Stimulated activated CD4-positive, alpha-beta T cell treated with anti-CD3 and anti-CD28 coated beads, Interleukin-12 subunit alpha, Interleukin-12 subunit beta, amount 100 ng/mL, for 24 hours (primary cell): Measurements from ENCODE around the gene TMEM150A.
"Not testable (repeated sequence)": the region's sequence is repeated elsewhere in the genome, so short reads cannot be mapped to it uniquely, and the experiment has no call there.

Experiments used
- DNase-seq, 2 experiments: peaks; one replicate each; pipeline ENCODE4 v3.0.0-alpha.2; 2020; ENCODE audit warnings: low read depth in 2 of 2

TMEM150A gene

DNA sequence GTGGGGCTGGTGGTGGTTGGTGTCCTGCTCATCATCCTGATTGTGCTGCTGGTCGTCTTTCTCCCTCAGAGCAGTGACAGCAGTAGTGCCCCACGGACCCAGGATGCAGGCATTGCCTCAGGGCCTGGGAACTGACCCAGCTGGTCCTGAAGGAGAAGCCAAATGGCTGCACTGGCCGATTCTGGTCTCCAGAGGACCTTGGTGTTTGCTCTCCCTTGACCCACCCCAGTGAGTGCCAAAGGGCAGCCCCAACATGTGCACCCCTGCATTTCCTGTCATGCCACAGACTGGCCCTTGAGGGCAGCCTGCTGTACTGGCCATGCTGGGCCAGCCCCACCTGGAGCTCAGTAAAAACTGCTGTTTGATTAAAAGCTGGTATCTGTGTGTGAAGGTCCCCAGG lies 9.5 kb downstream of the TMEM150A start:
- DNase-seq: no peak

DNA sequence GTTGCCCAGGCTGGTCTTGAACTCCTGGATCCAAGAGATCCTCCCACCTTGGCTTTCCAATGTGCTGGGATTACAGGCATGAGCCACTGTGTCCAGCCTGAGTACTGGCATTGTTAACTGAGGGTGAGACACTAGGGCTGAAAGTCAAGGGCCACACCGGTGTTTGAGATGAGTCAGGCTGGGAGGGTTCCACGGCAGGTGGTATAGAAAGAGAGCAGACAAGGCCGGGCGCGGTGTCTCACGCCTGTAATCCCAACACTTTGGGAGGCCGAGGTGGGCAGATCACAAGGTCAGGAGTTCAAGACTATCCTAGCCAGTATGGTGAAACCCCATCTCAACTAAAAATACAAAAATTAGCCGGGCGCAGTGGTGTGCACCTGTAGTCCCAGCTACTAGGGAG lies 10.2 kb downstream of the TMEM150A start:
- DNase-seq: not testable (repeated sequence)

DNA sequence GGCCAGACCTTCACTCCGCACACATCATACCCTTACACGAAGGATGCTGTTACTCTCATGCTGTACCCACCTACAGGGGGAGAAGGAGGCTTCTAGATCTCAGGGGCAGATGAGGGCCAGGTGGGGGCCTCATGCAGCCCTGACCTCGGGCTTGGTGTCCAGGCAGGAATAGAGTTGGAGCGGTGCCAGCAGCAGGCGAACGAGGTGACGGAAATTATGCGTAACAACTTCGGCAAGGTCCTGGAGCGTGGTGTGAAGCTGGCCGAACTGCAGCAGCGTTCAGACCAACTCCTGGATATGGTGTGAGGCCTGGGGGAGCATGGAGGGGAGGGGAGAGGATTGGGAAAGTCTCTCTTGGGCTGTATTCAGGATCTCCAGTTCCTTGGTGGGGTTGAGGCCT lies 10.9 kb downstream of the TMEM150A start:
- no peak for DNase-seq

DNA sequence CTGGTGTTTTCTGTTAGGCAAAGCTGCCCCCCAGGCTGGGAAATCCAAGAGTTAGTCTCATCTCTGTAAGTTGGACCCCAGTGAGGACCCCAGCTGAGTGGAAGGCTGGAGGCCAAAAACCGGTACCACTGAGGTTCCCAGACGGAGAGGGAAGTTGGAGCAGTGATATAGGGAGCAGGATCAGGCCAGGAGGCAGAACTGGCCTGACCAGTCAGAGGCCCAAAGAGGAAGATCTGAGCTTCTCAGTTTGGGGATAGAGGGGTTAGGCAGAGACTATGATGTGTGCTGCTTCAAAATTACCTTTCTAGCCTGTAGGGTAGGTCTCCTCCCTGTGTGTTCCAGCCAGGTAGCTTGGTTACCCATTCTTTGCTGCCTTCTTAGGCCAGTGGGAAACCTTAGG lies 11.5 kb downstream of the TMEM150A start:
- no peak for DNase-seq

DNA sequence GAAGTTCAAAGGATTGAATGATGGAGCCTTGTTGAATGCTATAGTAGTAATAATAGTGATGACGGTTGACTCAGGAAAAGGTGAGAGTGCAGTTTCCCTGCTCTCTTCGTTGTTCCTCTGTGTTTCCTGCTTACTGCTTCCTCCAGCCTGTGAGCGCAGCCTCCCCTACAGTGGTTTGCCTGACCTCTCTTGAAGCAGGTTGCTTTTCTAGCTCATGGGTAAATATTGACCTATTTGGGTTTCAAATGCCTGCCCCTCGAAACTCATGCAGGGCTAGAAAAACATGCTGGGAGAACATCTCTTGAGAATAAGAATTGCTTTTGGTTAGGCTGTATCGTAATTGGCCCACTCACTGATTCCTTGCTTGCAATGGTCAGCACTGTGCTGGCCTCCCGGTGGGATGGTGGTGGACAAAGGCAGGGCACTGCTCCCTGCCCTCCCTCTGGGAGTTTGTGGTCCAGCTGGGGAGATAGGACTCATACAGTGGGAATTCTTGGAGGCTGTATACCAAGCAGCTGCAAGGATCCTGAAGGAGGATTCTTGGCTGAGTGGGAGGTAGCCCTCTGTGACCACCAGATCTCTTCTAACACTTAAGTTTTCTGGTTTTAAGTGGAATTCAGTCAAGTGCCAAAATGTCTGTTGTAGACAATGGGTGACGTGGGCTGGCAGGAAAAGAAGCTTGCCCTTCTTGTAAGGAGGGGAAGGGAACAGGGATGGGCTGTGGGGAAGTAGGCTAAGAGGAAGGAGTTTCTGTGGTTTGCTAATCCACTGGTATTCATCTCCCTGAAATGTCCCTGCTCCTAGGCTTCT lies 12.3 kb downstream of the TMEM150A start:
- DNase-seq: no peak

DNA sequence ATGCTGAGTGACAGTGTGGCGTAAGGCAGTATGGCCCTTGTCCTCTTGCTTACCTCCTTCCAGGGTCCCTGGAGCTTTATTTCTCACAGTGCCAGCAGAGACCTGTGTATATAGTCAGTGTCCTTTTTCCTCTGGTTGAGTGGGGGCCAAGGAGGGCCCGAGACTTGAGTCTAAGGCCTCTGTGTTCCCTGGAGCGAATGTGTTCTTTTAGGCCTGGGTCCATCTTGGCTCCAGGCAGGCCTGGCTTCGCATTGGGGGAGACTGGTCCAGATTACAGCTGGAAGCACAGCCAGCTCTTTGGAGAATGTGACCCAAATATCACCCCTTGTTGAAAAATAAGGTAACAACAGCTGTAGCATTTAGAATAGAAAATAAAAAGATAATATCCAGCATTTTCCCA lies 13.3 kb downstream of the TMEM150A start:
- no peak for DNase-seq

DNA sequence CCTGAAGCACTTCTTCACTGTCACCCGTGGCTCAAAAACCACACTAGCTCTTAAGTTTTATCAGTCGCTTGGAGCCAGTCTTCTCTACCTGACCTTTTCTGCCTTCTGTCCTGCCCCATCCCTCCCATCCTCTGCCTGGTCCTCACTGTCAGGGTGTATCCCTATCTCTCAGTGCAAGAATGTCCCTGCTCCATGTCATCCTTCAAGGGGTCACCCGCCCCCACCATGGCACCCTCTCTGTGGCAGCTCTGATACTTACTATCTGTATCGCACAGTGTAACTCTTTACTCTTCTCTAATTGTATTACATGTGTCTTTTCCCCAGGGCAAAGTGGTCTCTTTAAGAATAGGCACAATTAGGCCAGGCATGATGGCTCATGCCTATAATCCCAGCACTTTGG lies 13.9 kb downstream of the TMEM150A start:
- no peak for DNase-seq

DNA sequence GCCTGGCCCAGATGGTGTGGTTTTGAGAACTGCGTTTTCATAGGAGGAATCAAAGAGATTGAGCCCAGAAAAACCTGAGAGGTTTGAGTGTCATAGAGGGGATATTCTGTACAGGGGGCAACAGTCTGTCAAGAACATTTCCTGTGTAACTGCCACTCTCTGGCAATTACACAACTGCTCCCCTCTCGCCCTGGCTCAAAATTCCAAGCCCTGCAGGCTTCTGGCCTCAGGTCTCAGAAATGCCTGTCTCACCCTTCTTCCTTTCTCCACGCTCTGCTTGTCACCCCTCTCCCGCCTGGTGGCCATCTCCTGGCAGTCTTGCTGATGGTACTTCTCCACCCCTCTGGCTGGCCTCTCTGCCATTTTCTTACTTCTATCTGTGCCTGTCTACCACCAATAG lies 14.3 kb downstream of the TMEM150A start:
- DNase-seq: no peak

DNA sequence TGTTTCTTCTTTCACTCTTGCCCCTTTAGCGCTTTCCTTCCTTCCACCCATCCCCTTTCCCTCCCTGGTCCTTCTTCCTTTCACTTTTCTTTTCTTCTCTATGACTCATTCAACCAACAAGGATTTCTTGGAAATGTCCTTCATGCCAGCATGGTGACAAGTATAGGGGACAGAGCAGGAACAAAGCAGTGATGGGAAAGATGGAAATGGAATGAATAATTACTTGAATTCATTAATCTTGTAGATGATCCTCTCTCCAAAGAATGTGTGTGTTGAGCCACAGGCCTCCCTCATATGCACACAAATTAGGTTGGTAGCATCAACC lies 16.8 kb downstream of the TMEM150A start:
- no peak for DNase-seq

DNA sequence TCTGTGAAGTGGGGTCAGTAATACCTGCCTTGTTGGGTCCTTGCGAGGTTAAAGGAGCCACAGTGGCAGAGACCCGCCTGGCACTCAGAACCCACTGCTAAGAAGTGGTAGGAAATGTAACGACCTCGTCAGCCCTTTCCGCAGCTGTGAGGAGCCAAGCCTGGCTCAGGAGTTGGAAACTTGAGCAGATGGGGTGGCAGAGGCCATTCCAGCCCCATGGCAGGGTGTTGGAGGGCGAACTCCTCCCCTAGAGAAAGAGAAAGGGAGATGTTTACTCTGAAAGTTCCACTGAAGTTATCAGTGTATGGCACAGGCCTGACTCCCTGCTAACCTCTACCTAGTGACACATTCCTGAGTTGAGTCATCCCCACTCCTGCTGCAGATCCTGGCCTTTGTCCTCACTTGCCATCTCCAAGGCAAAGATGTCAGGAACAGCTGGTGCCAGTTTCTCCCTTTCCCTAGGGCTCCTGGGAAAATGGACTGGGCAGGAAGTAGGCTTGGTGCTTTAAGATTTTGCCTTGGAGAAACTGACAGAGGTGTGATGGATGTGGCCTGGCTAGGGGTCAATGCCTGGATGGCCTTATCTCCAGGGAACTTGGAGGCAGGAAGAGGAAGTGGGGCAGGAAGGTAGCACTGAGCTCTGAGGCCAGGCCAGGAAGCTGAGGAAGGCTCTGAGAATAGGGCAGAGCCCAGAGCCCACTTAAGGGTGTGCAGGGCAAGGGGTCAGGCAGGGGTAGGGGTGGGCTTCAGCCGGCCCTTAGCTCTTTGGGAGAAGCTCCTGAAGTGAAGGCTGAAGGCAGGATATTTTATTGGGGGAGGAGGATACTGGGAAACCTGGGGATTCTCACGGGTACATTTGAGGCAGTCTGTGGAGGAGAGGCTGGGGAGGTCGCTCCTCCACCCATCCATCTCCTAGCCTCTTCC lies 17.4 kb downstream of the TMEM150A start:
- no peak for DNase-seq

DNA sequence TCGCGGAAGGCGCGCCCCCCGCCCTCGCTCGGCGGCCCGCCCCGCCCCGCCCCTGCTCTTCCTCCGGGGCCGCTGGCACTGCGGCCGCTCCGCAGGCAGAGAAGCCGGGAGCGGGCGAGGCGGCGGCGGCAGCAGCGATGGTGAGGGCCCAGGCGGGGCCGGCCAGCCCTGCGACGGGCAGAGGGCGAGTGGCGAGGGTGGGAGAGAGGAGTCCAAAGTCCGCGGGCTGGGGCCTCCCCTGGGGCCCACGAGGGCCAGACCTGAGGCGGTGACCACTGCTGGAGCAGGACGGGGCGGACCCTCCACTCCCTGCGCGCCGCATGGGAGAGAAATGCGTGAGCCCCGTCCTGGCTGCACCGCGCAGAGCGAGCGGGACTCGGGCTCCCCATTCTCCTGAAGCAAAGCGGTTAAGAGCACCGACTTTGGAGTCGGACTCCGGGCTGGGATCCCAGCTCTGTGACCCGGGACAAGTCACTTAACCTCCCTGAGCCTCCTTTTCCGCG lies 18.1 kb downstream of the TMEM150A start, which contains the start of gene VAMP5:
Gene VAMP5, plus strand, starts transcription at position 78 of the 503 bp plus-strand sequence. Its CDS starts 60 bp downstream, at position 138.
- no peak for DNase-seq

DNA sequence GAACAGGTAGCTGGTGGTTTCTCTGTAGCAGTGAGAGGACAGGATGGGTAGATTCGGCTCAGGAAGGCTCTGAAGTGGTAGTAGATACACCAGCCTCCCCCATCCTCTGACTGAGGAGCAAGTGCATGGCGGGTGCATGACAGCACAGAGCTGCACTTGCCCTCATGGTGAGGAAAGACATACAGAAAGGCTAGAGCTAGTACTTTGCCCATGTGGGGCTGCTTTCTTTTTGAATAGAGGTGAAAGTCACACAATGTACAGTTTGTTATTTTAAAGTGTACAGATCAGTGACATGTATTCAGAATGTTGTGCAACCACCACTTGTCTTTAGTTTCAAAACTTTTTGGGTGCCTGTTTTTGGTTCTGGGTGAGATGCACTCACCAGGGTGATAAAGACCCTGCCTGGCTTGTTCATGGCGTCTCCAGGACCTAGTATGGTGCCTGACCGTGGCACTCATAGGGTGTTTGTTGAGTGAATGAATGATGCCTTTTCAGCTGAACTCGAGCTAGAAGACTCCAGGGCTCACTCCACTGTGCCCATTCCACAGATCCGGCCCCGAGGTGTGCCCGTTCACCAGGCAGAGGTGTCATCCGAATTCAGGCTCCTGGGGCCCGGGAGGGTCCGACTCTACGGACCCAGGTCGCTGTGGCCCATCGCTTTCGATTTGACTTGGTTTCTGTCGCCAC lies 18.7 kb downstream of the TMEM150A start:
- no peak for DNase-seq

DNA sequence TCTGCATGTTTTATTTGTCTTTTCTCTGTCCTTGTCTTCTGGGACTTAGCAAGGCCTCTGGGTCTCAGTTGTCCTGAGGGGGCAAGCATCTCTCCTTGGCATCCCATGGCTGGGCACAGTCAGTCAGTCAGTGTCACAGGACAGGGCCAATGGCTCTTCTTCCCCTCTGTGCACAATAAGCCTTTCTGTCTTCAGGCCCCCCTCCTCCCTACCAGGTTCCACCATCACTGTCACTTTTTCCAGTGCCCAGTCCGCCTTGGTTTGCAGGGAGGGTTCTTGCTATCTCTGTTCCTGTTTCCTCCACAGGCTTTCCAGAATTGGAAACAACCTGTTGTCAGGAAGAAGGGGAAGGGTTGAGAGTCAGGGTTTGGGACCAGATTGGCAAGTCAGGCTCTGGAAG lies 20.0 kb downstream of the TMEM150A start:
- DNase-seq: no peak

DNA sequence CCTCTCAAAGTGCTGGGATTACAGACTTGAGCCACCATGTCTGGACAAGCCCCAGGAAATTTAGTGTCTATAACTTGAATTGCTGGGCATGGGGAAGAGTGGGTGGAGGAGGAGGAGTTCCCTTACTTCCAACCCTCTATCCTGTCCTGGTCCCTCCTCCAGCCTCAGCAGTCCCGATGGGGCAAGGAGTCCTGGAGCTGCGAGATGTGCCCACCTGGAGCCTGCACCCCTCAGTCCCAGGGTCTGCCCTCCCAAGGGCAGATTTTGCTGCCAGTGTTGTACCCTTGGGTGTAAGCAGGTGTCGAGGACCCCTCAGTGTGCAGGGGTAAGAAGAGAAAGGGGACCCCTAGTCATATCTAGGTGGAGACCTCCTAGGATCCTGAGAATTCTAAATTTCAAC lies 22.3 kb downstream of the TMEM150A start:
- DNase-seq: no peak

DNA sequence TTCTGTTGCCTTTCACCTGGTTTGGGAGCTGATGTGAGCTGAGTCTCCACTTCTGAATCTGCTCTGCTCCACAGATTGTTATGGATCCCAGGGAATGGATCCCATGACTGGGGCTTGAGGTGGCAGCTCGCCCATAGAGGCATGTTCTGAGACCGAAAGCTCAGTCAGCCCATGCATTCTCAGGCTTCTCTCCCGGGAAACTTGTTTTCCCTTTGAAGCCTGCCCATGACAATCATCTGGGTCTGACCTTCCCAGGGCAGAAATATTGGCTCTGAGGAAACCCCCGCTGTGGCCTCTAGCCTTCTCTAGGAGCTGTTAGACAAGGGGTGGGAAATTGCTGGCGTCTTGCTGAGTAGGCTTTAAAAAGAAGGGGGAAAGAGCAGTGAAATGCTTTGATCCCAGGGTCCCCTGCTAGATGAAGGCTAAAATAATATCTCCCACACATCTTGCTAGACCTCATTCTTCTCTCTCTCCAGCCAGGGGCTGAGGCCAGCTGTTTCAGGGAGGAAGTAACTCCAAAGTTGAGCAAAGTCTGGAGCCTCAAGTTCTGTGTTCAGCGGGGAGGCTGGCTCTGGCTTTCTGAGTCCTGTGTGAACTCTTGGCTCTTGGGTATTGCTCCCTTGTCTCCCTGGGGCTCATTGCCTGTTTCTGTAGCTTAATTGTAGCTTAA lies 23.1 kb downstream of the TMEM150A start:
- DNase-seq: no peak

DNA sequence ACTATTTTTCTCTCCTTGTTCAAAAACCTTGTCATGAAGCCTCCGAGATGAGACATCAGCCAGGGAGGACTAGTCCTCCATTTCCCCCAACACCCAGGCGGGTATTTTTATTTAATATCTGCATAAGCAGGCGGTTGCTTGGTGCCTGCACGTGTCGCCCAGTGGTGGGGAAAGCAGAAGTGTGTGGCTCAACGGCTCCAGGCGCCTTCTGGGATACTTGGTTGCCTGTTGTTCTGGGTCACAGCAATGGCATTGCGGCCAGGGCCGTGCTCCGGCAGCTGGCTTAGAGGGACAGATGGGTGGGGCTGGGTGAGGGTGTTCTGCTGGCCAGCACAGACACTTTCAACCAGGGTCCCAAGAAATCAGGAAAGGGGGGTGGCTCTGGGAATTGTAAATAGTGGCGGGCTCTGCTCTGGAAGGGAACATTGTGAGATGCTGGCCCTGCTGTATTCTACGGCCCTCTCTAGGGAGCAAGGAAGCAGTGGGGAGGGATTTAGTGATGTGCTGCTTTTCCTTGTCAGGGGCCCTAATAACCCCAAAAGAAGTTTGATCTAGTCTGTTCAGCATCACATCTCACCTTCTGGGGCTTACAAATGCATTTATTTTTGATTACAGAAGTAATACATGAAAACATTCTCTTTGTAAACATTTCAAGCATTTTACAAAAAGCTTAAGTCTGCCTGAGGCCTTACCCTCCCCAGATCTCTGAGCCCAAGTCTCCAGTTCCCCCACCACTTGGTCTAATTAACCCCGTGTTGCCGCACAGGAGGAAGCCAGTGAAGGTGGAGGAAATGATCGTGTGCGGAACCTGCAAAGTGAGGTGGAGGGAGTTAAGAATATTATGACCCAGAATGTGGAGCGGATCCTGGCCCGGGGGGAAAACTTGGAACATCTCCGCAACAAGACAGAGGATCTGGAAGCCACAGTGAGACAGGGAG lies 24.0 kb downstream of the TMEM150A start:
- no peak for DNase-seq

DNA sequence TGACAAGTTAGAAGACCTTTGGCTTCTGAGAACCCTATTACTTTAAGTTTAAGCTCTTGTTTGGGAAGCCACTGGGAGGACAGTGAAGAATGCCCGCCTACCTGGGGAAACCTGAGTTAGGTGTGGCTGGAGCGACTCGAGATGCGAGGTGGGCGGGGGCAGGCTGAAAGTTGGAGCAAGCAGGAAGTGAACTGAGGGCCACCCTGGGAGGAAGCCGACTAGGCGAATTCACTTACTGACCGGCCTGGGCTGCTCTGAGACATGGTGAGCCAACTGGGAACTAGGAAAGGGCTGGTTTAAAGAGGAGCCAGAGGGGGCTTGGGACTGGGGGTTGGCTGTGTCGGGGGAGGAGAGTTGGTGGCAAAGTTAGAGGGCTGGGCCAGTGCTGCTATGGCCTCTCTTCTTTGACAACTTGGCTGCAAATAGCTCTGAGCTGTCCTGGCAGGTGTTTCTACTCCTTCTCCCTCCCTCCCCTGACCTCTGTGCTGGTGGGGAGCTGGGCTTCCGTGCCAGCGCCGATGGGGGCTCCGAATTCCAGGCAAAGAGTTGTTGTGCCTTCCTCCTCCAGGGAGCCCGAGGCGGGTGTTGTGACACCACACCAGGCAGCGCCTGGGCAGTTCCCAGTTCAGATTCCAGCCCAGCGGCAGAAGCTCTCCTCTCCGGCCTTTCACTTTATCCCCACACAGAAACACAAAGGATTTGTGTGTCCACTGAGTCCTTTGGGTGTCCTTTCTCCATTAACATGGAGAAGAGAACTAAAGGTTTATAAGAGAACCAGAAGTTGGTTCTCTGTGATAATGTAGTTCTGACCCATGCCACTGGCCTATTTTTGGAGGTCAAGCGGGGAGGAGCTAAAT lies 24.9 kb downstream of the TMEM150A start, which contains the start of gene VAMP8:
Gene VAMP8, plus strand, starts transcription at position 201 of the 857 bp plus-strand sequence. Its CDS starts 61 bp downstream, at position 262.
- DNase-seq: peak; percentile 29 to 63

DNA sequence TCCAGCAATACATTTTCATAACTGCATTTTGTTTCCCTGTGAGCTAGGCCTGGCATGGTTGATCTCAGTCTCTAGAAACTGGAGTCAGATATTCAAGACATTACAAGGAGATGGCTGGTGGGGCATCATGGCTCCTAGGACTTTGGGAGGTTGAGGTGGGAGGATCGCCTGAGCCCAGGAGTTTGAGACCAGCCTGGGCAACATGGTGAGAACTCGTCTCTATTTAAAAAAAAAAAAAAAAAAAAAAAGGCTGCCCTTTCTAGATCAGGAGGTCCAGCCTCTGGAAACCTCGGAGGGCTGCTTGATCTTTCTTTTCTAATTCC lies 25.5 kb downstream of the TMEM150A start:
- no peak for DNase-seq

DNA sequence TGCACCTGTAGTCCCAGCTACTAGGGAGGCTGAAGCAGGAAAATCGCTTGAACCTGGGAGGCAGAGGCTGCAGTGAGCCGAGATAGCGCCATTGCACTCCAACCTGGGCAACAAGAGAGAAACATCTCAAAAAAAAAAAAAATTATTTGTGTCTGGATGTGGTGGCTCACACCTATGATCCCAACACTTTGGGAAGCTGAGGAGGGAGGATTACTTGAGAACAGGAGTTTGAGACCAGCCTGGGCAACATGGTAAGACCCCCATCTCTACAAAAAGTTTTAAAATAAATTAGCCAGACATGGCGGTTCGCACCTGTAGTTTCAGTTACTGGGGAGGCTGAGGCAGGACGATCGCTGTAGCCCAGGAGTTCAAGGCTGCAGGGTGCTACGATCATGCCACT lies 26.8 kb downstream of the TMEM150A start:
- DNase-seq: no peak

DNA sequence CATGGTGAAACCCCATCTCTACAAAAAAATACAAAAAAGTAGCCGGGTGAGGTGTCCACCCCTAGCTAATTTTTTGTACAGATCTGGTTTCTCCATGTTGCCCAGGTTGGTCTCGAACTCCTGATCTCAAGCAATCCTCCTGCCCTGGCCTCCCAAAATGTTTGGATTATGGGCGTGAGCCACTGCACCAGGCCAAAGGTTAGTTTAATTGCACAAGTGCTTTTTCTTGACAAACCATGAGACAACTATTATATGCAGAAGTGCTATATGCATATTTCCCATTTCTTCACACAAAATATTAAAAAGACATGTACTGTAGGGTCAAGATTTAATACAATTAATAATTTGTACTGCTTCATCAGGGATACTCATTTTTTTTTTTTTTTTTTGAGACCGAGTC lies 36.2 kb downstream of the TMEM150A start:
- DNase-seq: no peak
